ENCODE measurements around the gene BBS9. TPM values are rescaled to one million over a fixed set of nuclear protein-coding genes. Genes with fewer than 3 reads are reported as not detected.

Gene BBS9
- total and polyA plus RNA-seq, 2 experiments from 2014 or later, result 10.2 to 15.0 TPM

GRCh38 chr7:33616752-33617151 lies 487.4 kb downstream of the BBS9 start:
- H2AFZ ChIP-seq, result no peak overlapping the region
- TF ChIP-seq EZH2phosphoT487 (IDR thresholded peaks at IDR 0.05; ENCODE audit: insufficient read depth, low read depth), result no peak
- TF ChIP-seq EZH2 (IDR thresholded peaks at IDR 0.05; ENCODE audit: insufficient read depth, poor library complexity, severe bottlenecking), result no peak
- in situ Hi-C loops (cut with MboI), result no loop called here
- no peaks in the 10 kb centered on the region for H3K36me3 ChIP-seq (ENCODE audit: low read depth)
- no peaks in the 10 kb centered on the region for H3F3A ChIP-seq (ENCODE audit: insufficient read depth)
- no peaks in the 10 kb centered on the region for H3K27me3 ChIP-seq (replicated peaks; ENCODE audit: insufficient read depth)
- no peaks in the 10 kb centered on the region for H3K4me1 ChIP-seq (ENCODE audit: insufficient read depth)
- H3K9ac ChIP-seq, result no peak overlapping the region
- H3K4me2 ChIP-seq (ENCODE audit: unreplicated experiment), result no peak overlapping the region
- H3K9me3 ChIP-seq (ENCODE audit: low read depth), result no peaks in the 10 kb centered on the region
- H3K27ac ChIP-seq, result no peak overlapping the region
- no peaks in the 10 kb centered on the region for H3K9me2 ChIP-seq (ENCODE audit: insufficient read depth)
- H3K79me2 ChIP-seq (ENCODE audit: insufficient read depth), result no peaks in the 10 kb centered on the region
- H3K4me3 ChIP-seq, result no peak overlapping the region
- no peaks in the 10 kb centered on the region for H4K20me1 ChIP-seq (ENCODE audit: insufficient read depth)
- 89 to 94% methylated on average over 2 of the region's 2 CpGs for WGBS, 2 experiments (ENCODE audit: low coverage in 1 of 2, low lambda C conversion rate in 2 of 2, missing lambda C conversion rate in 2 of 2)
- no peak for DNase-seq

- Histone ChIP-seq H3K4me1 (ENCODE audit: insufficient read depth) (peaks cover 12% of the 10 kb centered on the region; the same call in 1 of the 2 replicates), H3K4me3 (no peak overlapping the region), H3K27me3 (replicated peaks; ENCODE audit: insufficient read depth) (no peaks in the 10 kb centered on the region), H3K27ac (no peak overlapping the region), H3K9me3 (ENCODE audit: low read depth) (no peaks in the 10 kb centered on the region), H4K20me1 (ENCODE audit: insufficient read depth) (no peaks in the 10 kb centered on the region), H2AFZ (no peak overlapping the region), H3K9me2 (ENCODE audit: insufficient read depth) (no peaks in the 10 kb centered on the region), H3K4me2 (ENCODE audit: unreplicated experiment) (no peak overlapping the region), H3K36me3 (ENCODE audit: low read depth) (no peaks in the 10 kb centered on the region), H3K79me2 (ENCODE audit: insufficient read depth) (no peaks in the 10 kb centered on the region), H3F3A (ENCODE audit: insufficient read depth) (no peaks in the 10 kb centered on the region), H3K9ac (no peak overlapping the region)
- 84 to 86% methylated on average over 2 of the region's 2 CpGs for WGBS, 2 experiments (ENCODE audit: low coverage in 1 of 2, low lambda C conversion rate in 2 of 2, missing lambda C conversion rate in 2 of 2)
- DNase-seq, result no peak
- in situ Hi-C loops (cut with MboI), result no loop called here
- TF ChIP-seq EZH2phosphoT487 (IDR thresholded peaks at IDR 0.05; ENCODE audit: insufficient read depth, low read depth) (no peak), EZH2 (IDR thresholded peaks at IDR 0.05; ENCODE audit: insufficient read depth, poor library complexity, severe bottlenecking) (no peak)
Measured at GRCh38 chr7:33619264-33619663, 489.9 kb downstream of the BBS9 start.

GRCh38 chr7:33623267-33623666 lies 493.9 kb downstream of the BBS9 start:
- Histone ChIP-seq H2AFZ (no peak overlapping the region), H4K20me1 (ENCODE audit: insufficient read depth) (no peaks in the 10 kb centered on the region), H3K27ac (no peak overlapping the region), H3F3A (ENCODE audit: insufficient read depth) (no peaks in the 10 kb centered on the region), H3K4me3 (no peak overlapping the region), H3K4me1 (ENCODE audit: insufficient read depth) (peaks cover 12% of the 10 kb centered on the region; the same call in 1 of the 2 replicates), H3K27me3 (replicated peaks; ENCODE audit: insufficient read depth) (no peaks in the 10 kb centered on the region), H3K4me2 (ENCODE audit: unreplicated experiment) (peak overlapping the region; percentile 25), H3K9me3 (ENCODE audit: low read depth) (no peaks in the 10 kb centered on the region), H3K9ac (no peak overlapping the region), H3K9me2 (ENCODE audit: insufficient read depth) (no peaks in the 10 kb centered on the region), H3K36me3 (ENCODE audit: low read depth) (no peaks in the 10 kb centered on the region), H3K79me2 (ENCODE audit: insufficient read depth) (no peaks in the 10 kb centered on the region)
- in situ Hi-C loops (cut with MboI), result no loop called here
- 3 to 6% methylated on average over 1 of the region's 1 CpG for WGBS, 2 experiments (ENCODE audit: low coverage in 1 of 2, low lambda C conversion rate in 2 of 2, missing lambda C conversion rate in 2 of 2)
- TF ChIP-seq EZH2 (IDR thresholded peaks at IDR 0.05; ENCODE audit: insufficient read depth, poor library complexity, severe bottlenecking) (no peak), EZH2phosphoT487 (IDR thresholded peaks at IDR 0.05; ENCODE audit: insufficient read depth, low read depth) (no peak)
- DNase-seq, result peak; percentile 40

GRCh38 chr7:33624215-33624614 lies 494.9 kb downstream of the BBS9 start:
- Histone ChIP-seq H3K9me2 (ENCODE audit: insufficient read depth) (no peaks in the 10 kb centered on the region), H3K27ac (no peak overlapping the region), H3F3A (ENCODE audit: insufficient read depth) (no peaks in the 10 kb centered on the region), H3K4me3 (no peak overlapping the region), H4K20me1 (ENCODE audit: insufficient read depth) (no peaks in the 10 kb centered on the region), H3K4me1 (ENCODE audit: insufficient read depth) (peaks cover 12% of the 10 kb centered on the region; the same call in 1 of the 2 replicates), H3K36me3 (ENCODE audit: low read depth) (no peaks in the 10 kb centered on the region), H3K79me2 (ENCODE audit: insufficient read depth) (no peaks in the 10 kb centered on the region), H2AFZ (no peak overlapping the region), H3K9ac (no peak overlapping the region), H3K27me3 (replicated peaks; ENCODE audit: insufficient read depth) (no peaks in the 10 kb centered on the region), H3K4me2 (ENCODE audit: unreplicated experiment) (no peak overlapping the region), H3K9me3 (ENCODE audit: low read depth) (no peaks in the 10 kb centered on the region)
- TF ChIP-seq EZH2phosphoT487 (IDR thresholded peaks at IDR 0.05; ENCODE audit: insufficient read depth, low read depth) (no peak), EZH2 (IDR thresholded peaks at IDR 0.05; ENCODE audit: insufficient read depth, poor library complexity, severe bottlenecking) (no peak)
- no peak for DNase-seq
- in situ Hi-C loops (cut with MboI), result no loop called here

- H3K4me3 ChIP-seq, result no peak overlapping the region
- H3K27ac ChIP-seq, result no peak overlapping the region
- H3K79me2 ChIP-seq (ENCODE audit: insufficient read depth), result no peaks in the 10 kb centered on the region
- TF ChIP-seq EZH2 (IDR thresholded peaks at IDR 0.05; ENCODE audit: insufficient read depth, poor library complexity, severe bottlenecking) (no peak), EZH2phosphoT487 (IDR thresholded peaks at IDR 0.05; ENCODE audit: insufficient read depth, low read depth) (no peak)
- H3K27me3 ChIP-seq (replicated peaks; ENCODE audit: insufficient read depth), result no peaks in the 10 kb centered on the region
- no peaks in the 10 kb centered on the region for H3F3A ChIP-seq (ENCODE audit: insufficient read depth)
- in situ Hi-C loops (cut with MboI), result no loop called here
- H4K20me1 ChIP-seq (ENCODE audit: insufficient read depth), result no peaks in the 10 kb centered on the region
- H3K9ac ChIP-seq, result no peak overlapping the region
- H3K4me1 ChIP-seq (ENCODE audit: insufficient read depth), result peaks cover 12% of the 10 kb centered on the region; the same call in 1 of the 2 replicates
- H2AFZ ChIP-seq, result no peak overlapping the region
- WGBS, 2 experiments (ENCODE audit: low coverage in 1 of 2, low lambda C conversion rate in 2 of 2, missing lambda C conversion rate in 2 of 2), result 44% methylated on average over 2 of the region's 2 CpGs
- no peaks in the 10 kb centered on the region for H3K9me3 ChIP-seq (ENCODE audit: low read depth)
- no peaks in the 10 kb centered on the region for H3K9me2 ChIP-seq (ENCODE audit: insufficient read depth)
- H3K4me2 ChIP-seq (ENCODE audit: unreplicated experiment), result no peak overlapping the region
- DNase-seq, result no peak
- H3K36me3 ChIP-seq (ENCODE audit: low read depth), result no peaks in the 10 kb centered on the region
Measured at GRCh38 chr7:33626869-33627268, 497.5 kb downstream of the BBS9 start.

Data from GM23248 (cell line).